GM19463 (cell line): ENCODE measurements around the gene ZSCAN25.
"Not testable (repeated sequence)": the region's sequence is repeated elsewhere in the genome, so short reads cannot be mapped to it uniquely, and the experiment has no call there.

ENCODE experiments used
- ATAC-seq: cut with Tn5 transposase; IDR thresholded peaks from one replicate; pipeline ENCODE4 v1.9.1; 2021; ENCODE audit warnings: mild to moderate bottlenecking, moderate library complexity; ENCODE audit not compliant: unreplicated experiment

The ZSCAN25 gene

DNA sequence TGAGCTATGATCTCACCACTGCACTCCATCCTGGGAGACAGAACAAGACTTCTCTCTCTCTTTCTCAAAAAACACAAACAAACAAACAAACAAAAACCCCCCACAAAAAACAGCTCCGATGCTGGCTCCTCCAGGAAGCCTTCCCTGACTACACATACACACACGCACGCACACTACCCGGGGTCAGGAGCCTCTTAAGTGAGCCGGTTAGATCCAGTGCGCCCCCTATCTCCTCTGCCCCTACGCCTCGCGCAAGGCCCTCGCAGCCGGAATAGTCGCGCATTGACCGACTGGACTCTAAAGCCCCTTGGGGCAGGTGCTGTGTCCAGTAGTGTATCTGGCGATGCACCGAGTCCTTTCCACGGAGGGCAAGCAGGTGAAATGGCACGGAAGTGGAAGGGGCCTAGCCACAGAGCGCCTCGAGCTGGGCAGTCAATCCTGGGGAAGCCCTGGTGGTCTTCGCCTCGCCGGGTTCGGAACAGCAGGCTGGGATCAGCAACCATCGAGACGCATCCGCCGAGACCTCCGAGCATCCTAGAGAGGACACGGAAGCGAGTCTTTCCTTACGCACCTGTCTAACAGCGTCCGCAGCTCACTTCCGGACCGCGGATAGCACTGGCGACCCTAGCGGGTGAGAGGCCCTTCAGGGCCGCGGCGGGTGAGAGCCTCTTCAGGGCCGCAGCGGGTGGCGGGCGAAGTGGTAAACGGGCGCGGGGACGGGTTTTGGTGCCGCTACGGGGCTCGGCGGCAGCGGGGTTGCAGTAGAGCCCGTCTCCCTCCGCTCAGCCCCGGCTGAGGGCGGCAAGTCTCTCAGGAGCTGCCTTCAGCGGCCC, at the start of gene ZSCAN25:
TSS of gene ZSCAN25 (plus strand) at position 588 of the 833 bp plus-strand sequence. CDS start 2,661 bp downstream, outside the sequence.
- ATAC-seq: peak; percentile 95

GRCh38 chr7:99568770-99569169, 48.0 kb upstream of the ZSCAN25 start:
- ATAC-seq: not testable (repeated sequence)

DNA sequence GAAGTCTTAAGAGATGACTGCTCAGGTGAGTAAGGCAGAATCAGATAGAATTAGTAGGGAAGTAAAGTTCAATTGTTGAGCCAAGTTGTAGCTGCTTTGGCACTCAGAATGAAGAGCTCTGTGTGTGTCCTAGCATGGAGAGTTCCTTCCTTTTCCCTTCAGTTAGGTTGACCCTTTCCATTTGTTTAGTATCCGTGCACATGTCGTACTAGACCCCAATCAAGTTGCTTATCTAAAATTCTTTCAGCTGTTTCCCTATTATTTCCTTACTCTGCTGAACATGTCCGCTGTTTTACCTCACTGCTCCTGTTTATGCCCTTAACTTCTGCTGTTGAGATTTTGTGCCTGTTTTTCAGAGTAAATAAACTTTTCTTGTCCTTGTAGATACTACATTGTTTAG, 45.0 kb upstream of the ZSCAN25 start:
- ATAC-seq: no peak

- no peak for ATAC-seq
Measured at GRCh38 chr7:99573257-99573656, 43.5 kb upstream of the ZSCAN25 start.

- no peak for ATAC-seq
Measured at GRCh38 chr7:99576251-99576650, 40.5 kb upstream of the ZSCAN25 start.

DNA sequence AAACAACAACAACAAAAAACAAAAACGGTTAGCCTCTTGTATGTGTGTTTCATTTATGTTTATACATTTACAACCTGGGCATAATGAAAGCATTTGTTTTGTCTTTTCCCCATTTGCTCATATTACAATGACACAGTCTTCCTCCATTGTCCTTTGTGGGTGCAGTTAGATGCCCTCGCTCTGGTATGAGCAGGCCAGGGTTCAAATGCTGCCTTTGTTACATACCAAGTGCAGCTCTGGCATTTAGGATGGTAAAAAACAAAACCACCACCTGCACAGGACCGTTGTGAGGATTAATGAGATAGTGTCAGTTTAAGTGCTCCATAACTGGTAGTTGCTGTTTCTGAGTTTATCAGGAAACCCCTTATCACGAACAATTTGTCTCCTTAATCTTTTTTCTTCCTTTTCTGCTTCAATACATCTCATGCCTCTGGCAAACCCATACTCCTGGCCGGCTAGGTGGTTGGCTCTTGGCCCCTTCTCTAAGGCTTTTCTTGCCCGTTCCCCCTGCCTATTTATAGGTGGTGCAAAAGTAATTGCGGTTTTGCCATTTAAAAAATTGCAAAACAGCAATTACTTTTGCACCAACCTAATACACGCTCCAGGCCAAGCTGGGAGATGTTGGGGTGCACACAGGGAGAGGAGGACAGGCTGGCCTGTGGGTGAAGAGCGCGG, 37.3 kb upstream of the ZSCAN25 start:
- no peak for ATAC-seq

DNA sequence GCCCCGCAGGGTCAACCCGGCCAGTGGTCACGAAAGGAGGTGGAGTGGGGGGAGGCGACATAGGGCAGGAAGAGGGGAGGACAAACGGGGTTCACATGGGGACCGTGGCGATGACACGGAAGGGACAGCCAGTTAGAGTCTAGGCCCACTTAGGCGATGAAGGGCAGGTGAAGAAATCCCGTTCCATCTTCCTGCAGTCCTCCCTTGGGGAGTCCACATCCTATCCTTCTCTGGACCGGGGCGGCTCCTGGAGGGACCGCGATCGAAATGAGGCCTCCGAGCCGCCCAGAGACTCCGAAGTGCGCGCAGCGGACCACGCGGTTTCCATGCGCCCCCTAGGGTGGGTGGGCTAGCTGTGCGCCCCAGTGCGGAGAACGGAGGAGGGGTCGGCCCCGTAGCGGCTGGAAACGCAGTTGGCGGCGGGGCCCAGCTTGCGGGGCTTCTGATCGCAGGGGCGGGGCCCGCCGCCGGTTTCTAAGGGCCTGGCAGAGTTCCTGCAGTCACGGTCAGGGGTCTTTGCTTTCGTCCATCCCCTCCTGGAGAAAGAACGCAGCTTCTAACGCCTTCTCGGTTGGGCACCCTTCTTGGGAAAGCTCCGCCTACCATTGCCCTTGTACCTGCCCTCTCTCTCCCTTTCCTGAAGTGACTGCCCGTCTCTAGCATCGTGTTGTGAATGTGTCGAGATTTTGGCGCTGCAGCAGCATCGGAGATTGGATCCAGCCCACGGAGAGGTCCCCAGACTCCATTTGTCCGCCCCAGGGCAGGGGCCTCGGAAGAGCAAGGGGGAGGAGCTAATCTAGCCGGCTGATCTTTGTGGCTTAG, 36.6 kb upstream of the ZSCAN25 start:
- ATAC-seq: no peak

GRCh38 chr7:99580778-99581332, 35.9 kb upstream of the ZSCAN25 start:
- not testable (repeated sequence) for ATAC-seq

- ATAC-seq: no peak
Measured at GRCh38 chr7:99588868-99589267, 27.9 kb upstream of the ZSCAN25 start.

GRCh38 chr7:99594948-99595745, 21.6 kb upstream of the ZSCAN25 start:
- no peak for ATAC-seq

- no peak for ATAC-seq
Measured at GRCh38 chr7:99596408-99596955, 20.3 kb upstream of the ZSCAN25 start.

- no peak for ATAC-seq
Measured at GRCh38 chr7:99597762-99598501, 18.8 kb upstream of the ZSCAN25 start, which contains the start of gene TMEM225B. TMEM225B (plus strand) TSS chr7:99598267; CDS start chr7:99604389, 6,122 bp downstream.

- ATAC-seq: no peak
Measured at GRCh38 chr7:99599836-99600235, 16.9 kb upstream of the ZSCAN25 start.

DNA sequence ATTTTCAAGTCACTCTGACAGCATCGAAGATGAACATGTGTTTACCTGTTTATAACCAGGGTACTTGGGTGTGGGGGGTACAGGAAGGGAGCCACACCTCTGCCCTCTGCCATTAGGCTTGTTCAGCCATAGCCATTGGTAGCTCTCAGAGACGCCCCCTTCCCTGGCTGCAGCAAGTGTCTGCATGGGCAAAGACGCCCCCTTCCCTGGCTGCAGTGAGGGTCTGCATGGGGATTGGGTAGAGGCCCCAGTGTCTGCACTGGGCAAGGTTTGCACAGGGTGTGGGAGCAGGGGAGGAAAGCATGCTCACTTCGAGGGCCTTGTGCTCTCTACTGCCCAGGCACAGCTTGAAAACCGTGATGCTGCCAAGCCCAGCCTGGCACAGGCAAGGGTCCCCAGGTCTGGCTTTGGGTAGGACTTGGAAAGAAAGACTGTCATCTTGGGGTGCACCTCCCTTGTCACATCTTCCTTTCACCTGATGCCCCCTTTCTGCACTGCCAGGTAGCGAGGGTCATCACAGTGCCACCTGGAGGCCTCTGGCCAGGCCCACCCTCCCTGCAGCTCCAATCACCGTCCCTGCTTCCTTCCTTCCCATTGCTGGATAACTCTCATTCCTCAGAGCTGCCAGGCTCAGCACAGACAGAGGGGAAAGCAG, 15.0 kb upstream of the ZSCAN25 start:
- ATAC-seq: no peak

GRCh38 chr7:99605527-99605926, 11.2 kb upstream of the ZSCAN25 start:
- ATAC-seq: no peak

DNA sequence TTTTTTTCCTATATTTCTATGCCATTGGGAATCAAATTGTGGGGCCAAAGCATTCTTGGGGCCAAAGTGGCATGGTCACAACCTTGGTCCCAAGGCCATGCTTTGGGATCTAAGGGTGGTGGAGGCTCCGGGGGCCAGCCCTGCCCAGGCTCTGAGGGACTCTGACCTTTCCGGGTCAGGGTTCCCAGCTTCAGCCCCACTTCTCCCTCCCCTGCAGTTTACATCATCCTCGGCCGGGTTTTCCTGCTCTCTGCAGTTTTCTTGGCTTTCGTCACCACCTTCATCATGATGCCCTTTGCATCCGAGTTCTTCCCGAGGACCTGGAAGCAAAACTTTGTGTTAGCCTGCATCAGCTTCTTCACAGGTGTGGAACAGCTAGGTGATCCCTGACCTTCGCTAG, 10.2 kb upstream of the ZSCAN25 start:
- ATAC-seq: no peak

DNA sequence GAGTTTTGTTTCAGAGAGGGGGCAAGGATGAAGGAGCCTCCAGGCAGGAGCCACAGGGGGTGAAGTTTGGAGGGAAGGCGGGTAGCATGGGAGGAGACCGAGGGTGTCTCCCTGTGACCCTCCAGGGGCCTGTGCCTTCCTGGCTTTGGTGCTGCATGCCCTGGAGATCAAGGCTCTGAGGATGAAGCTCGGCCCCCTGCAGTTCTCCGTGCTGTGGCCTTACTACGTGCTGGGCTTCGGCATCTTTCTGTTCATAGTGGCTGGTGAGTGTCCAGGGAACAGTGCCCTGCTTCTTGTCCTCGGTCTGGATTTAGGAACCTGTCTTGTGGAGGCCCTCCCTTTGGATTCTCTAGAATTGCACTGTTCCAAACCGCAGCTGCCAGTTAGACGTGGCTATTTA, 9.2 kb upstream of the ZSCAN25 start:
- ATAC-seq: no peak

DNA sequence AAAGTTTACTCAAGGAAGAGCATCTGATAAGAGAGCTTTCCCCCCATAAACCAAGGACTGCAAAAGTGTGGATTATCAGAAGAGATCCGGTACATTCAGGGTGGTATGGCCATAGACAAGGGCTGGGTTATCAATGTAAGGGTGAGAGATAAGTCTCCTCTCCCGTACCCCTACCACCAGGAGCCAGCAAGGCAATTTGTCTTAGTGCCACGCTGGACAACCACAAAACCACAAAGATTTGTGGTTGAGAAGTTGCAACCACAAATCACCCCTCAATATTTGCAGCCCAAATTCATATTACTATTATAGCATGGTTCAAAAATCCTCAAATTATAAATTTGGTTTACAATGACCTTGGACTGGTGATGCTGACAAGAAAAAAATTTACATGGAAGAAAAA, 2.3 kb upstream of the ZSCAN25 start:
- ATAC-seq: no peak

DNA sequence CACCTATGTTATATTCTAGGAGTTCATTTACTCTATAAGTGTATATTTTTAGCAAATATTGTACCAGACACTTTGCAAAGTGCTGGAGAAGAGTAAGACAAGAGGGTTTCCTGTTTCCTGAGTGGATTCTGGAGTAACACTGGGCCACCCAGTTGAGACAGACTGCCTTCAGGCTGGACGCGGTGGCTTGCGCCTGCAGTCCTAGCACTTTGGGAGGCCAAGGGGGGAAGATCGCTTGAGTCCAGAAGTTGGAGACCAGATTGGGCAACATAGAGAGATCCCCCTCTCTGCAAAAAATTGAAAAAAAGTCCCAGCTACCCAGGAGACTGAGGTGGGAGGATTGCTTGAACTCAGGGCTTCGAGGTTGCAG, 772 bp upstream of the ZSCAN25 start:
- ATAC-seq: no peak
